Chondrocyte (in vitro differentiated cells): ENCODE measurements around the gene OTOGL. TPM values are rescaled to one million over a fixed set of nuclear protein-coding genes. Genes with fewer than 3 reads are reported as not detected.
A peak's percentile ranks its signal among the peaks of the same experiment; 100 is the strongest.

ENCODE experiments used
- DNase-seq: peaks from one replicate; pipeline ENCODE4 v3.0.0; 2021; ENCODE audit warnings: mixed read lengths, low spot score
- H3K27ac Mint-ChIP-seq: one replicate; pipeline ENCODE4 v1.8.0; 2021; ENCODE audit warnings: mild to moderate bottlenecking, moderate library complexity, mixed read lengths; ENCODE audit not compliant: unreplicated experiment
- H3K27me3 Mint-ChIP-seq: 2 replicates; pipeline ENCODE4 v1.8.0; 2021; ENCODE audit warnings: low read depth, mixed read lengths
- H3K36me3 Mint-ChIP-seq: 2 replicates; pipeline ENCODE4 v1.8.0; 2021; ENCODE audit warnings: low read depth, mixed read lengths
- H3K4me1 Mint-ChIP-seq: 2 replicates; pipeline ENCODE4 v1.8.0; 2021; ENCODE audit warnings: low read depth, mild to moderate bottlenecking, mixed read lengths
- H3K4me3 Mint-ChIP-seq: one replicate; pipeline ENCODE4 v1.8.0; 2021; ENCODE audit warnings: mild to moderate bottlenecking, moderate library complexity, mixed read lengths; ENCODE audit not compliant: unreplicated experiment
- H3K9me3 Mint-ChIP-seq: 2 replicates; pipeline ENCODE4 v1.8.0; 2021; ENCODE audit warnings: low read depth, mixed read lengths
- total RNA-seq: library from RNA; stranded (reverse); gene quantifications from 3 replicates; pipeline ENCODE4 v1.2.1, GENCODE V29; 2021
- TF ChIP-seq, protein P1 (sequence below): fragments of 200-600 bp; sonication (generic); IDR thresholded peaks from 2 replicates; pipeline ENCODE4 v1.5.0; 2021; ENCODE audit warnings: antibody characterized with exemption, mild to moderate bottlenecking, moderate library complexity

The OTOGL gene
- total RNA-seq, 1 donor from 2014 or later, result 0.25 TPM

- Mint-ChIP-seq H3K4me1 (no peaks in the 10 kb centered on the region), H3K4me3 (no peak overlapping the region), H3K36me3 (peaks cover 1% of the 10 kb centered on the region), H3K27ac (no peak overlapping the region), H3K27me3 (no peaks in the 10 kb centered on the region), H3K9me3 (no peaks in the 10 kb centered on the region)
- DNase-seq, result no peak
- TF ChIP-seq, protein P1, sequence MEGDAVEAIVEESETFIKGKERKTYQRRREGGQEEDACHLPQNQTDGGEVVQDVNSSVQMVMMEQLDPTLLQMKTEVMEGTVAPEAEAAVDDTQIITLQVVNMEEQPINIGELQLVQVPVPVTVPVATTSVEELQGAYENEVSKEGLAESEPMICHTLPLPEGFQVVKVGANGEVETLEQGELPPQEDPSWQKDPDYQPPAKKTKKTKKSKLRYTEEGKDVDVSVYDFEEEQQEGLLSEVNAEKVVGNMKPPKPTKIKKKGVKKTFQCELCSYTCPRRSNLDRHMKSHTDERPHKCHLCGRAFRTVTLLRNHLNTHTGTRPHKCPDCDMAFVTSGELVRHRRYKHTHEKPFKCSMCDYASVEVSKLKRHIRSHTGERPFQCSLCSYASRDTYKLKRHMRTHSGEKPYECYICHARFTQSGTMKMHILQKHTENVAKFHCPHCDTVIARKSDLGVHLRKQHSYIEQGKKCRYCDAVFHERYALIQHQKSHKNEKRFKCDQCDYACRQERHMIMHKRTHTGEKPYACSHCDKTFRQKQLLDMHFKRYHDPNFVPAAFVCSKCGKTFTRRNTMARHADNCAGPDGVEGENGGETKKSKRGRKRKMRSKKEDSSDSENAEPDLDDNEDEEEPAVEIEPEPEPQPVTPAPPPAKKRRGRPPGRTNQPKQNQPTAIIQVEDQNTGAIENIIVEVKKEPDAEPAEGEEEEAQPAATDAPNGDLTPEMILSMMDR, result no peak
Observed at GRCh38 chr12:80377140-80377794, 277.9 kb downstream of the OTOGL start.

DNA sequence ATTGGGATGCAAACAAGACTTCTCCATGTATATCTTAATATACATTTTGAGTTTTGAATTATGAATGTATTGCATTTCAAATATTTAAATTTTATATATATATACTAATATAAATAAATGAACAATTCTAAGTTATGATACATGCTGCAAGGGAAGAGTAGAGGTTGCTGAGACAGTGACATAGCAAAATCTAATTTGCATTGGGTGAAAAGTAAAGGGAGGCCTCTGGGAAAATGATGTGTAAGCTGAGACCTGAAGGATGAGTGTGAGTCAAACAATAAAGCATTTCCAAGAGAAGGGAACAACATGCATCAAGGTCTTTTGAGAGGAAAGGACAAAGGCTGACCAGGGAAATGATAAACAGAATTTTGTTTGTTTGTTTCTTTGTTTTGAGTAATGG, 281.8 kb downstream of the OTOGL start:
- Mint-ChIP-seq H3K27me3 (no peaks in the 10 kb centered on the region), H3K27ac (no peak overlapping the region), H3K36me3 (no peaks in the 10 kb centered on the region), H3K4me1 (no peaks in the 10 kb centered on the region), H3K4me3 (no peak overlapping the region), H3K9me3 (peaks cover 3% of the 10 kb centered on the region)
- TF ChIP-seq, protein P1, result no peak
- DNase-seq, result no peak

DNA sequence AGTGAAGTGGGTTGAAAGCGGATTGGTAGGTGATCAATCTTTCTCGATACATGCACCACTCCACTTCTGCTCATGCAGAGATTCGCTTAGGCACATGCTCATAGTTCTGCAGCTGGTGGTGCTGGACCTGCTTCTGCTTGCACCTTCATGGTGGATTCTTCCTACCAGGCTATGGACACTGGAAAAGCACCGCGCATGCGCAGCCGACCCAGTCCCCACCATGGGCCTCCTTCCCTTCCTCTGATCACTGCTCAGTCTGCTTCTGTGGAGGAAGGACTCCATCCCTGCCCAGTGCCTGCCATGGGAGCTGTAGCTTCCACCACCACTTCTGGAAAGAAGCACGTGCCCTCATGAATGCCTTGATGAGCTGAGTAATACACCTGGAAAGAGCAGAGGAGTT, 282.9 kb downstream of the OTOGL start:
- H3K4me3 Mint-ChIP-seq, result no peak overlapping the region
- H3K27me3 Mint-ChIP-seq, result peaks cover 3% of the 10 kb centered on the region
- no peak overlapping the region for H3K27ac Mint-ChIP-seq
- H3K36me3 Mint-ChIP-seq, result peaks cover 1% of the 10 kb centered on the region
- peaks cover 3% of the 10 kb centered on the region for H3K9me3 Mint-ChIP-seq
- no peak for DNase-seq
- TF ChIP-seq, protein P1, result no peak
- H3K4me1 Mint-ChIP-seq, result no peaks in the 10 kb centered on the region

DNA sequence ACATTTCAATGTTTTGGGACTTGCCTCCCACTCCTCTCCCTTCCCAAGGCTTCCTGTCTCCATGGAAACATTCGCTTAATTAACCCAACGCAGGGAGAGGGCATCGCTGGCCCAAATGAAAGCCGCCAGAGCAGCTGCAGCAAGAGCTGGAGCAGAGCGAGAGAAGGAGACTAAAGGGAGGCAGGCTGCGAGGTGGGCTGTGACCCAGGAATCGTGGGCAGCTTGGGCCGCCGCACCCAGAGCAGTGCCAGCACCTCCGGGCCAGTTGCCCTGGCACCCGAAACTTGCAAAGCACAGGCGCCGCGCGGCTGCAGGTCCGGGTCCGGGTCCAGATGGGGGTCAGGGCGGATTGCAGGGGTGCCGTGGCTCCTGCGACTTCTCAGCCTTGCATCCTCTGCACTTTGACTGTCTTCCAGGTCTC, 301.2 kb downstream of the OTOGL start:
- TF ChIP-seq, protein P1, result no peak
- no peak overlapping the region for H3K4me3 Mint-ChIP-seq
- peaks cover 3% of the 10 kb centered on the region for H3K36me3 Mint-ChIP-seq
- H3K27me3 Mint-ChIP-seq, result peaks cover 15% of the 10 kb centered on the region
- DNase-seq, result peak; percentile 84
- H3K4me1 Mint-ChIP-seq, result peaks cover 4% of the 10 kb centered on the region
- no peak overlapping the region for H3K27ac Mint-ChIP-seq
- peaks cover 3% of the 10 kb centered on the region for H3K9me3 Mint-ChIP-seq

DNA sequence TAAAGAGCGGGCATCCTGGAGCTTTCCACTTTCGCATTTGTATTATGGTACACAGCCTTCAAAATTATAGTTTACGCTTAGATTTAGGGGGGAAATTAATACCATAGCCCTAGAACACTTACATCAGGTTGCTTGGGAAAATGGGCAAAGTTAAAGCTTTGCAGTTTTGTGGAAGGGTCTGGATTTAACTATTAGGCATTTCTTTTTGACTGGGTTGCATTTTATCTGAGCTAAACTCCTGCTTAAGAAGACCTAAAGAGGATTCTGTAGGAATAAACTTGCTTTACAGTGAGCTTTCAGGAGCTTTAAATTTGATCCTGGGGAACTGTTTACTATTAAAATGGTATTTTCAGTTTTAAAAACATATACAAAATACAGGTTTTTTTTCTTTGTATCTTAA, 301.9 kb downstream of the OTOGL start:
- TF ChIP-seq, protein P1, result no peak
- Mint-ChIP-seq H3K36me3 (peaks cover 3% of the 10 kb centered on the region), H3K4me3 (no peak overlapping the region), H3K27ac (no peak overlapping the region), H3K4me1 (peaks cover 4% of the 10 kb centered on the region), H3K9me3 (peaks cover 3% of the 10 kb centered on the region), H3K27me3 (peaks cover 15% of the 10 kb centered on the region)
- DNase-seq, result no peak
